GM21723 (cell line): Measurements from ENCODE around the gene LAPTM5.

Experiments
- ATAC-seq: cut with Tn5 transposase; IDR thresholded peaks from one replicate; pipeline ENCODE4 v1.9.1; 2021; ENCODE audit warnings: mild to moderate bottlenecking, moderate library complexity; ENCODE audit not compliant: unreplicated experiment

The LAPTM5 gene

DNA sequence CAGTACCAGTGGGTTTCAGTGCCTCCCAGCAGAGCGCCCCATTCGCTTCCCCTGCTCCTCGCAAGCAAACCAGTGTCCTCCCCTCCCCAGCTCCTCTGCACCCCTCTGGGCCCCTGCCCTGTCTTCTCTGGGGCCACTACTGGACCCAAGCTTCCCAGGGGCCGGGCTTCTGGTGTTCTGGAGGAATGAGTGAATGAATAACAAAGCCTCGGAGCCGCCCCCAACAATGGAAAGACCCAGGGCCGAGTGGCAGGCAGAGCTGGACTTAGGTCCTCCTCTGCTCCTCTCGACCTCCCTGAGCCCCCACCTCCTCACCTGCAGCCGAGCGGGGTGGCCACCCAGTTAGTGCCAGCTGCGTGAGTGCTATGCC lies 71.8 kb downstream of the LAPTM5 start:
- no peak for ATAC-seq

DNA sequence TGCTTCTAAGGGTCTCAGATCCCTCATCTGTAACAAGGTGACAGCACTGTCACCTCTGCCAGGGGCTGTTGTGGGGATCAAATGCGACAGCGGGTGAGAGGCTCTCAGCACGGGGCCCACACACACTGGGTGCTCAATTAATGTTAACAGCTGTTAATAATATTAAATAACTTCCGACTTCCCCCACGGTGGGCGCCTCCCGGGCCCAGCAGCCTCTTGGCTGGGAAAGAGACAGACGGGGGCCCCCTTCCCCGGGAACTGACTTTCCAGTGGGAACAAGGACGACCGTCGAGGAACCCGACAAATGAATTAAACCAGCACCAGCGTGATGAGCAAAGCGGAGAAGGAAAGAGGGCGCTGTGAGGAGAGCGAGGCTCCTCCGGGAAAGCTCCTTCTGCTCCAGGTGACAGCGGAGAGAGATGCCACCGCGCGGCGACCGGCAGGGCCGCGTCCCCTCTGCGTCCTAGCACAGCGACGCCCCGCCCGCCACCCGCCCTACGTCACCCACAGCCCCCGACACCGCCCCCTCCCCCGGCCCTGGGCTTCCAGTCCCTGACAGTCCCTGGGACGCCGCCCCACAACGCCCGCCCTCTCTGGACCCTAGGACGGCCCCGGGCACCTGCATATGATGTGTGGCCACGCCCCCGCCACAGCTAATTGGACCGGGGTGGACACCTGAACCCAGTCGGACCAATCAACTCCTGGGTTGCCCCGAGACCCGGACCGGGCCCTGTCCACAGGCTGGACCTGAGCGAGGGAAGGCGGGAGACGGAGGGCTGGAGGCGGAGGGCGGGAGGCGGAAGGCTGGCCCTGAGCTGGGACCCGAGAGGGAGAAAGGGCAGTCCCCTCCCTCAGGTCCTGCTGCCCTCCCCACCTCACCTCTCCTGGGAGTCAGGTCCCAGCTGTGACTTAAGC lies 72.4 kb downstream of the LAPTM5 start:
- no peak for ATAC-seq

- no peak for ATAC-seq
Observed at GRCh38 chr1:30684259-30684658, 73.3 kb downstream of the LAPTM5 start.

GRCh38 chr1:30683699-30684098 lies 73.9 kb downstream of the LAPTM5 start:
- no peak for ATAC-seq
